ENCODE measurements around the gene CDK17. TPM values are rescaled to one million over a fixed set of nuclear protein-coding genes. Genes with fewer than 3 reads are reported as not detected.

The CDK17 gene
- polyA plus RNA-seq, 1 of the 3 experiments (the other 2 are of a cell fraction): 11.7 TPM

DNA sequence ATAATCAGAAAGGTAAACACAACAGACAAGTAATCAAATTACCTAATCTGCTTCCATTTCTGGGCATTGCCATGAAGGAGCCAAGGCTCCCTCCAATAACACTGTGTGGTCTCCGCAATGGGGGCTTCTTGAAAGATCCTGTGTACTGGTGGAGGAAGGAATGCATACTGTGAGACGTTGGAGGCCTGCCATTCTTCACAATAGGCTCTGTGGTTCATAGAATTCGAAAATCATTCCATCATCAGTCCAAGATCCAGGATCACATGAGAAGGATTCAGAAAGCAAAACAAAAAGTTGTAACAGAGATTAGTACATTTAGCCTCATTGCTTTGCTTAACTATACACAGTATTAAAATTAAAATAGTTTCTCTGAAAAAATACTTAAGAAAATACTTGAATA is 76.3 kb downstream of the CDK17 start:
- no peak overlapping the region for H3K4me3 ChIP-seq (ENCODE audit: low read depth in 2 of 2, low read length in 1 of 2)
- ChIA-PET CTCF (no interaction called here), POLR2A (no interaction called here)
- peaks cover 19% of the 10 kb centered on the region for H4K20me1 ChIP-seq (ENCODE audit: insufficient read depth)
- no peak for DNase-seq
- TF ChIP-seq CHD2 (IDR thresholded peaks at IDR 0.05; ENCODE audit: low read length, partially characterized antibody): no peak
- no peak for TF ChIP-seq POLR2AphosphoS5 (IDR thresholded peaks at IDR 0.05; ENCODE audit: low read depth, low read length)
- no peak for TF ChIP-seq FOSL2 (IDR thresholded peaks at IDR 0.05; ENCODE audit: borderline replicate concordance, low read depth)
- no peak for TF ChIP-seq NRF1 (IDR thresholded peaks at IDR 0.05; ENCODE audit: low read depth, low read length)
- TF ChIP-seq YY1 (IDR thresholded peaks at IDR 0.05; ENCODE audit: low read depth): no peak
- no peak for TF ChIP-seq MXI1 (IDR thresholded peaks at IDR 0.05; ENCODE audit: low read depth, low read length)
- no peak for TF ChIP-seq NFIC (IDR thresholded peaks at IDR 0.05; ENCODE audit: borderline replicate concordance)
- H3K4me1 ChIP-seq (ENCODE audit: control insufficient read depth in 1 of 2, insufficient read depth in 2 of 2, low read depth in 1 of 2, low read length in 1 of 2): no peaks in the 10 kb centered on the region
- H3K27me3 ChIP-seq (ENCODE audit: insufficient read depth): no peaks in the 10 kb centered on the region
- 85% methylated on average over 3 of the region's 3 CpGs for WGBS (ENCODE audit: low lambda C conversion rate)
- H3K9ac ChIP-seq: no peak overlapping the region
- H3K4me2 ChIP-seq: no peak overlapping the region
- no peak overlapping the region for H2AFZ ChIP-seq (ENCODE audit: low read depth)
- H3K27ac ChIP-seq (ENCODE audit: low read depth in 2 of 2, low read length in 1 of 2): no peak overlapping the region
- peaks cover 9% of the 10 kb centered on the region for H3F3A ChIP-seq (replicated peaks; ENCODE audit: insufficient read depth)
- peaks cover 70% of the 10 kb centered on the region for H3K79me2 ChIP-seq (ENCODE audit: insufficient read depth)
- H3K36me3 ChIP-seq (replicated peaks in 1 of 2; ENCODE audit: control insufficient read depth in 1 of 2, insufficient read depth in 2 of 2, low read length in 1 of 2): peaks cover 12 to 34% of the 10 kb centered on the region in 2 experiments
- H3K9me3 ChIP-seq: no peaks in the 10 kb centered on the region
- H3K9me2 ChIP-seq: no peaks in the 10 kb centered on the region

- no peak for TF ChIP-seq JUND (IDR thresholded peaks at IDR 0.05)
- no peak for TF ChIP-seq ELF1 (IDR thresholded peaks at IDR 0.05)
- TF ChIP-seq TCF12 (IDR thresholded peaks at IDR 0.05): no peak
- TF ChIP-seq MXI1 (IDR thresholded peaks at IDR 0.05; ENCODE audit: low read depth, low read length): no peak
- no peak for TF ChIP-seq CHD2 (IDR thresholded peaks at IDR 0.05; ENCODE audit: low read length, partially characterized antibody)
- TF ChIP-seq EP300 (IDR thresholded peaks at IDR 0.05; ENCODE audit: borderline replicate concordance in 1 of 2, low read depth in 1 of 2, low read length in 1 of 2): no peak
- TF ChIP-seq, protein P1, sequence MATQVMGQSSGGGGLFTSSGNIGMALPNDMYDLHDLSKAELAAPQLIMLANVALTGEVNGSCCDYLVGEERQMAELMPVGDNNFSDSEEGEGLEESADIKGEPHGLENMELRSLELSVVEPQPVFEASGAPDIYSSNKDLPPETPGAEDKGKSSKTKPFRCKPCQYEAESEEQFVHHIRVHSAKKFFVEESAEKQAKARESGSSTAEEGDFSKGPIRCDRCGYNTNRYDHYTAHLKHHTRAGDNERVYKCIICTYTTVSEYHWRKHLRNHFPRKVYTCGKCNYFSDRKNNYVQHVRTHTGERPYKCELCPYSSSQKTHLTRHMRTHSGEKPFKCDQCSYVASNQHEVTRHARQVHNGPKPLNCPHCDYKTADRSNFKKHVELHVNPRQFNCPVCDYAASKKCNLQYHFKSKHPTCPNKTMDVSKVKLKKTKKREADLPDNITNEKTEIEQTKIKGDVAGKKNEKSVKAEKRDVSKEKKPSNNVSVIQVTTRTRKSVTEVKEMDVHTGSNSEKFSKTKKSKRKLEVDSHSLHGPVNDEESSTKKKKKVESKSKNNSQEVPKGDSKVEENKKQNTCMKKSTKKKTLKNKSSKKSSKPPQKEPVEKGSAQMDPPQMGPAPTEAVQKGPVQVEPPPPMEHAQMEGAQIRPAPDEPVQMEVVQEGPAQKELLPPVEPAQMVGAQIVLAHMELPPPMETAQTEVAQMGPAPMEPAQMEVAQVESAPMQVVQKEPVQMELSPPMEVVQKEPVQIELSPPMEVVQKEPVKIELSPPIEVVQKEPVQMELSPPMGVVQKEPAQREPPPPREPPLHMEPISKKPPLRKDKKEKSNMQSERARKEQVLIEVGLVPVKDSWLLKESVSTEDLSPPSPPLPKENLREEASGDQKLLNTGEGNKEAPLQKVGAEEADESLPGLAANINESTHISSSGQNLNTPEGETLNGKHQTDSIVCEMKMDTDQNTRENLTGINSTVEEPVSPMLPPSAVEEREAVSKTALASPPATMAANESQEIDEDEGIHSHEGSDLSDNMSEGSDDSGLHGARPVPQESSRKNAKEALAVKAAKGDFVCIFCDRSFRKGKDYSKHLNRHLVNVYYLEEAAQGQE (IDR thresholded peaks at IDR 0.05; ENCODE audit: low read depth, low read length): no peak
- TF ChIP-seq MAX (IDR thresholded peaks at IDR 0.05; ENCODE audit: low read depth): no peak
- no peak for TF ChIP-seq SIN3A (IDR thresholded peaks at IDR 0.05; ENCODE audit: borderline replicate concordance, low read depth, low read length)
- no peak for TF ChIP-seq POLR2AphosphoS5 (IDR thresholded peaks at IDR 0.05; ENCODE audit: low read depth, low read length)
- peaks cover 12 to 34% of the 10 kb centered on the region in 2 experiments for H3K36me3 ChIP-seq (replicated peaks in 1 of 2; ENCODE audit: control insufficient read depth in 1 of 2, insufficient read depth in 2 of 2, low read length in 1 of 2)
- ChIA-PET CTCF (interaction anchor here (1.3 kb wide), 1 partner anchor 18 kb away, joined by 3 read pairs; no protein-coding TSS in a partner anchor), POLR2A (no interaction called here)
- H3F3A ChIP-seq (replicated peaks; ENCODE audit: insufficient read depth): peaks cover 9% of the 10 kb centered on the region
- DNase-seq: no peak
- WGBS (ENCODE audit: low lambda C conversion rate): 97% methylated on average over 1 of the region's 1 CpG
- H3K9me3 ChIP-seq: no peaks in the 10 kb centered on the region
- no peak overlapping the region for H3K4me3 ChIP-seq (ENCODE audit: low read depth in 2 of 2, low read length in 1 of 2)
- no peak overlapping the region for H3K9ac ChIP-seq
- no peak overlapping the region for H3K27ac ChIP-seq (ENCODE audit: low read depth in 2 of 2, low read length in 1 of 2)
- no peaks in the 10 kb centered on the region for H3K27me3 ChIP-seq (ENCODE audit: insufficient read depth)
- H4K20me1 ChIP-seq (ENCODE audit: insufficient read depth): peaks cover 19% of the 10 kb centered on the region
- no peak overlapping the region for H2AFZ ChIP-seq (ENCODE audit: low read depth)
- no peaks in the 10 kb centered on the region for H3K9me2 ChIP-seq
- no peak overlapping the region for H3K4me2 ChIP-seq
- H3K4me1 ChIP-seq (ENCODE audit: control insufficient read depth in 1 of 2, insufficient read depth in 2 of 2, low read depth in 1 of 2, low read length in 1 of 2): no peaks in the 10 kb centered on the region
- peaks cover 69% of the 10 kb centered on the region for H3K79me2 ChIP-seq (ENCODE audit: insufficient read depth)
These were observed 77.5 kb downstream of the CDK17 start for GRCh38 chr12:96322720-96323119.
